Fibroblast of skin of right quadriceps (primary cell): ENCODE measurements around the gene ZER1.
A peak's percentile ranks its signal among the peaks of the same experiment; 100 is the strongest.
"Not testable (repeated sequence)": the region's sequence is repeated elsewhere in the genome, so short reads cannot be mapped to it uniquely, and the experiment has no call there.

Experiments used
- DNase-seq: peaks from one replicate; pipeline ENCODE4 v3.0.0-alpha.2; 2013

The ZER1 gene

DNA sequence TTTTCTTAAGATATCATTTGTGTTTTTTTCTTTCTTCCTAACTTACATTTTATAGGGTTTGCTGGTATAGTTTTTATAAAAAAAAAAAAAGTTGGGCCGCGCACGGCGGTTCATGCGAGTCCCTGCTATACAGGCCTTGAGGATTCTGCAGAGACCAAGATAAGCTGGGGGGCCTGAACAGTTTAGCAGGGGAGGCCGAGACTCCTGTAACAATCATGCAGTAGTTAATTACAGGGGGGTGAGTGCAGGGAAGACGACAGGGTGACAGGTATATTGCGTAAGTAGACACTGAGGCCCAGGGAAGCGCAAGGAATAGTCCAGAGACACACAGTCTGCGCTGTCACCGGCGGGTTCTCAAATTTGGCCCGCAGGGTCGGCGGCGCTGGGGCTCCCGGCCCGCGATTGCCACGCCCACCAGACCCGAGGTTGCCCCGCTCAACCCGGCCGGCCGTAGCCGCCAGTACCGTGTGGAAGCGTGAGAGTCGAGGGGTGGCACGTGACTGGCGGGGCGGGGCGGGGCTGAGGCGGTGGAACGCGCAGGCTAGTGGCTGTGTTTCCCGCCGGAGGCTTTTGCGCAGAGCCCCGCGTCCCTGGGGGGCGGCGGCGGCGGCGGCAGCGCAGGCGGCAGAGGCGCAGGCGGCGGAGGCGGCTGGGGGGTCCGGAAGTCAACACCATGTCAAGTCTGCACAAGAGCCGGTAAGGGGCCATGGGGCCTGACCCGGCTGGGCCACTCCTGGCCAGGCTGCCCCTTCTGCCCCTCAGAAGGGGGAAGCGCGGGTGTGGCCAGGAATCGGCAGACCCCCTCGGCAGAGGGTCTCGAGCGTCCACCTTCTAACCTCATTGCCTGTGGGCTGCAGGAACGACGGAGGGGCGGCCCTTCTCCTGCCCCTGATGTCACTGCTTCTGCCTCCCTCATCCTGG is 15.2 kb upstream of the ZER1 start, which contains the start of gene TBC1D13:
Gene TBC1D13 (plus strand): TSS at position 573 of the 921 bp plus-strand sequence. CDS start 101 bp downstream, at position 674.
- peak; percentile 83 for DNase-seq

DNA sequence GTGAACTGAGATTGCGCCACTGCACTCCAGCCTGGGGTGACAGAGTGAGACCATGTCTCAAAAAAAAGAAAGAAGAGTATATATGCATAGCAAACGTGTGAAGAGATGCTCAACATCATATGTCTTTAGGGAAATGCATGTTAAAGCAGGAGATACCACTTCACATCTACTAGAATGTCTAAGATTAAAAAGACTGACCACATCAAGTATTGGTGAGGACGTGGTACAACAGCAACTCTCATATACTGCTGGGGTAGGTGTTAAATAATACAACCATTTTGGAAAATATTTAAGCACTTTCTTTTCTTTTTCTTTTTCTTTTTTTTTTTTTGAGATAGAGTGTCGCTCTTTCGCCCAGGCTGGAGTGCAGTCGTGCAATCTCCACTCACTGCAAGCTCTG is 13.7 kb upstream of the ZER1 start:
- no peak for DNase-seq

- DNase-seq: no peak
Measured at GRCh38 chr9:128782669-128783068, 10.9 kb upstream of the ZER1 start.

GRCh38 chr9:128781187-128782070 is 9.7 kb upstream of the ZER1 start:
- no peak for DNase-seq

DNA sequence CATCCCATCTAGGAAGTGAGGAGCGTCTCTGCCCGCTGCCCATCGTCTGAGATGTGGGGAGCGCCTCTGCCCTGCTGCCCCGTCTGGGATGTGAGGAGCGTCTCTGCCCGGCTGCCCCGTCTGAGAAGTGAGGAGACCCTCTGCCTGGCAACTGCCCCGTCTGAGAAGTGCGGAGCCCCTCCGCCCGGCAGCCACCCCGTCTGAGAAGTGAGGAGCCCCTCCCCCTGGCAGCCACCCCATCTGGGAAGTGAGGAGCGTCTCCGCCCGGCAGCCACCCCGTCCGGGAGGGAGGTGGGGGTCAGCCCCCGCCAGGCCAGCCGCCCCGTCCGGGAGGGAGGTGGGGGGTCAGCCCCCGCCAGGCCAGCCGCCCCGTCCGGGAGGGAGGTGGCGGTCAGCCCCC is 8.4 kb upstream of the ZER1 start:
- DNase-seq: not testable (repeated sequence)

DNA sequence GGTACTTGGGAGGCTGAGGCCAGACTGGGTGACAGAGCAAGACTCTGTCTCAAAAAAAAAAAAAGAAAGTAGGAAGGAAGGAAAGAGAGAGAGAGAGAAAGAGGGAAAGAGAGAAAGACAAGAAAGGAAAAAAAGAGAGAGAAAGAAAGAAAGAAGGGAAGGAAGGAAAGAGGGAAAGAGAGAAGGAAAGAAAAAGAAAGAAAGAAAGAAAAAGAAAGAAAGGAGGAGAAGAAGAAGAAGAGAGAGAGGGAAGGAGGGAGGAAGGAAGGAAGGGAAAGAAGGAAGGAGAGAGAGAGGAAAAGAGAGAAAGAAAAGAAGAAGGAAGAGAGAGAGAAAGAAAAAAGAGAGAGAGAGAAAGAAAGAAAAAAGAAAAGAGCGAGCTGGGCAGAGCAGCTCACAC is 3.1 kb upstream of the ZER1 start:
- DNase-seq: no peak

DNA sequence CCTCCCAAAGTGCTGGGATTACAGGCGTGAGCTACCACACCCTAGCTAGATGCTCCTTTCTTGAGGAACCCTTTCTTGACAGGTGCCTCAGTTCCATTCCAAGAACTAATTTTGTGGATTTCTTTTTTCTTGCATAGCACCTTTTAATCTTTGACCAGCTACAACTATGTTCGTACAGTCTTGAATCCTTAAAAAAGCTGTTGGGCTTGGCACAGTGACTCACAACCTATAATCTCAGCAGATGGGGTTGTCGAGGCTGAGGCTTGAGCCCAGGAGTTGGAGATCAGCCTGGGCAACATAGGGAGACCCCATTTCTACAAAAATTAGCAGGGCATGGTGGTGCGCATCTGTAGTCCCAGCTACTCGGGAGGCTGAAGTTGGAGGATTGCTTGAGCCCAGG is 1.3 kb upstream of the ZER1 start:
- DNase-seq: no peak

- peak; percentile 5 for DNase-seq
Measured at GRCh38 chr9:128771094-128771721, 519 bp downstream of the ZER1 start.

DNA sequence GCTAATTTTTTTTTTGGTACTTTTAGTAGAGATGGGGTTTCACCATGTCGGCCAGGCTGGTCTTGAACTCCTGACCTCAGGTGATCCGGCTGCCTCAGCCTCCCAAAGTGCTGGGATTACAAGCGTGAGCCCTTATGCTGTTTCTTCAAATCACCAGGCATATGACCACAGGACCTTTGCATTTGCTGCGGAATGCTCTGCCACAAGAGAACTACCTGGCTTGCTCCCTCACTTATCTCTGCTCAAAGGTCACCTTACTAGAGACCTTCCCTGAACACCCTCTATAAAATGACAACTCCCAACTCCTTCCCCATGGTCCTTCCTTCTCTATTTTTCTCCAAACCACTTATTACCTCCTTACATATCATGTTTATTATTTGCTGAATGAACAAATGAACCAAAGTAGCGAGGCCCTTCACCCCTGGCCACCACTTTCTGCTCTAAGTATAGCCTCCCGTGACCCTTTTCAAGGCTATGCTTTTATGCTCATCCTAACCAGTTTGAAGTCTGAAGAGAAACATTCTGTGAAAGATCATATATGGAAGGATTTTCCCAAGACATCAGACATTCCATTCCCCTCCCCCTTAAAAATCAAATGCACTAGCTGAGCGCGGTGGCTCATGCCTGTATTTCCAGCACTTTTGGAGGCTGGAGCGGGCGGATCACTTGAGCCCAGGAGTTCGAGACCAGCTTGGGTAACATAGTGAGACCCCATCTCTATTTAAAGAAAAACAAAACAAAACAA is 1.3 kb downstream of the ZER1 start:
- DNase-seq: no peak

DNA sequence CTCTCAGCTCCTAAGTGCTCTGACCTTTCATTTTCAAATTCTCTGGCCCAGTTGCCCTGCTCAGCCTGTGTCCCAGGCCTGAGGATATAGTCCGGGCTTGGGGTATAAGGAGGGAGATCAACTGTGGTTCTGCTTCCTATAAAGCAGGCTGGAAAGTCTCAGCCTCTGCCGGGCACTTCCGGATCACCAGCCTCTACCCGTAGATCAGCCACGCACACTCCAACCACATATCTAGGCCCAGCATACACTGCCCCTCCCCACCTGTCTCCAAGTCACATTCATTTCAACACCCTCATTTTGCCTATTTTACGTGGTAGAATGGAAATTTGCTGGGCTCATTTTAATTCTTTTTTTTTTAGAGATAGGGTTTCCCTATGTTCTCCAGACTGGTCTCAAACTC is 3.1 kb downstream of the ZER1 start:
- no peak for DNase-seq

- DNase-seq: no peak
Measured at GRCh38 chr9:128765499-128765898, 6.2 kb downstream of the ZER1 start.

GRCh38 chr9:128764361-128764760 is 7.4 kb downstream of the ZER1 start:
- DNase-seq: no peak

- no peak for DNase-seq
Measured at GRCh38 chr9:128762671-128763449, 8.9 kb downstream of the ZER1 start.

GRCh38 chr9:128757602-128758001 is 14.1 kb downstream of the ZER1 start:
- no peak for DNase-seq

- no peak for DNase-seq
Measured at GRCh38 chr9:128753627-128754026, 18.1 kb downstream of the ZER1 start.

DNA sequence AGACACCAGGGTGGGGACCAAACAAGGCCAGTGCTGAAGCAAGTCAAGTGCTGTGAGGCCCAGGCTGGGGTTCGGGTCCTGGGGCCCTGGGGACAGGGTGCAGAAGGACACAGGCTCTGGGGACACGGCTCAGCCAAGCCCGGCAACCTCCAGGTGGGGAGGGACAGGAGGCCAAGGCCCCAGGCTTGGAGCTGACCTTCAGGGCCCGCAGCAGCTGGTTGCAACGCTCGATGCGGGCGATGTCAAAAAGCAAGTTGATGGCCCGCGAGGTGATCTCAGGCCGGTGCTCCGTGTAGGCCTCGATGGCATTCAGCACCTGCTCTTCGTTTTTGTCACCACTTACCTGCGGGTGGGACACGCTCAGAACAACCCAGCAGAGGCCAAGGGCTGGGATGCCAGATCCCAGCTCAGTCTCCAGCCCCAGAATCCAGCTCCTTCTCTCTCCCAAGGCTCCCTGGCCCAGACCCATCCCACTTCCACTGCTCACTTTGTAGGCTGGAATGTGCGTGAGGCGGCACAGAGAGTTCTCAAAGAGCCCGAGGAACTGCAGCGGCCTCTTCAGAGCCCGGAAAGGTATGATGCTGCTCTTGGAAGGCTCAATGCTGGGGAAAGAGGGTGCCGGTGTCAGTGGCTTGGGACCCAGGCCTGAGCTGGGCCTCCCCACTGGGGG is 20.7 kb downstream of the ZER1 start:
- no peak for DNase-seq

DNA sequence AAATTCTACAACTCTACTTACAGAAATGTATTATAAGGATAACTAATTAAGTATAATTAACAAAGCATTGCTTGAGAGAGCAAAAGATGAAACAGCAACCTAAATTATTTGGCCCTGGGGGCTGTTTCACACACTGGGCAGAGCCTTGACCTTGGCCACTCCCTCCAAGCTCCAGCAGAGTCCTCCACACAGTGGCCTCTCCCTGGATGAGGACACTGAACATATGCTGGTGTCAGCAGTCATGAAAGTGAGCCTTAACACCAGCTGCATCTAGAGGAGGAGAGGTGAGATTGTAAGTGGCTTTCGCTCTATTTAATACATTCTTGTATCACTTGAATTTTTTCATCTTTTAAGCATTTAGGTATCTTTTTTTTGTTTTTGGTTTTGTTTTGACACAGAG is 24.5 kb downstream of the ZER1 start:
- no peak for DNase-seq

GRCh38 chr9:128743421-128743820 is 28.3 kb downstream of the ZER1 start:
- no peak for DNase-seq

GRCh38 chr9:128742401-128742800 is 29.3 kb downstream of the ZER1 start:
- DNase-seq: no peak

DNA sequence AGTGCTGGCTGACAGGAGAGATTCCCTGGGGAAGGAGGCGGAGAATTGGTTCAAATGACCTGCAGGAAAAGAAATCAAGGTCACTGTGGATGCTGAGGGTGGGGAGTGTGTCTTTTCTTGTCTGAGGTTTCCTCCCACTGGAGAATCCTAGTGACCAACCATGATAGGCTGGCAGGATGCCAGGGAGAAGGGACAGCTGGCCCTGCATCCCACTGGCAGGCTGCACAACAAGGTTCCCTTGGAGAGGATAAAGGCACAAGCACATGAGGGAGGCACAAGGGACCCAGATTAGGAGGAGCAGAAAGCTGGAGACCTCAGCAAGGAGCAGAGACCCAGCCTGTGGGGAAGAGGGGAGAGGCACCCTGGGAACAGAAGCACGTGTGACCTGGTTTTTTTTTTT is 36.4 kb downstream of the ZER1 start:
- no peak for DNase-seq

DNA sequence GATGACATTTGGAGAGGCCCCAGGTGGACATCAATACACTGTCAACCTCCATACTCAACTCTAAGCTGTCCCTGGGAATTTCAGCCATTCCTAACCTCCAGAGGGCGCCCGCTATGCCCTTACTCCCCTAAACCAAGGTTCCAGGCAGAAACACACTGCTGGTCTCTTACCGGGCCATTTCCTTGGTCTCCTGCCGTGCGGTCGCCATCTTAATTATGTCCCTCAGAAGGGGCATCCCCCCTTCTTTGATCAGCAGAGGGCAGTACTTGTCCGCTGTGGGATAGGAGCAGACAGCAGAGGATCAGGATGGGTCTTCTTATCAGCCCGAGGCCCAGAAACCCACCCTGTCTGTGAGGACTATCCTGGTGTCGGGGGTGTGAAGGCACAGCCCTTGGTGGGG is 38.5 kb downstream of the ZER1 start:
- DNase-seq: peak; percentile 84
